HFF-Myc (cell line): Measurements from ENCODE around the gene PLA2G5.
A peak's percentile ranks its signal among the peaks of the same experiment; 100 is the strongest.

Source experiments
- DNase-seq: peaks from one replicate; pipeline ENCODE4 v3.0.0-alpha.2; 2011; ENCODE audit warnings: low read depth; ENCODE audit errors: extremely low read depth
- H3K4me3 ChIP-seq: replicated peaks from 2 replicates; pipeline ENCODE4 v1.5.1; 2011; ENCODE audit warnings: low read depth, mild to moderate bottlenecking, control low read depth, low read length
- CTCF ChIP-seq: IDR thresholded peaks from 2 replicates; pipeline ENCODE4 v1.5.1; 2012; ENCODE audit warnings: mild to moderate bottlenecking, low read depth, low read length, control low read depth; ENCODE audit errors: missing control alignments

PLA2G5 gene

GRCh38 chr1:20096840-20097447 lies 26.9 kb downstream of the PLA2G5 start:
- DNase-seq: no peak
- H3K4me3 ChIP-seq: no peak overlapping the region
- TF ChIP-seq CTCF: no peak

DNA sequence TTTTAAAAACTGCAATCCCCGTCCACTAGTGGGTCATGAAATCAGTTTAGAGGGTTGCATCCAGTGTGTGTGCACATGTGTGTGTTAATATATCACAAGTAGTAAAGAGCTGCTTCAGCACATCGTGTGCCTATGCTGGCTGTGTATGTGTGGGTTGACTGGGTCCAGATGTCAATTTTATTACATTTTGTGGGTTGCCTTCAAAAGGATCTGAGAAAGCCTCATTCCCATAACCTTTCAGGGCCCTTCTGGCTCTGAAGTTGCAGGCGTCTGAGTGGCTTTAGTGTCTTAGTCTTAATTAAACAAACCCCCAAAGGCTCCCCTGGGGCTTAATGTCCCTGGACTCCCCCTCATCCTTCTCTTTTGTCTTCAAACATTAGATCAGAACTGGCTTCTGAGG lies 29.5 kb downstream of the PLA2G5 start:
- no peak overlapping the region for H3K4me3 ChIP-seq
- no peak for DNase-seq
- no peak for TF ChIP-seq CTCF

DNA sequence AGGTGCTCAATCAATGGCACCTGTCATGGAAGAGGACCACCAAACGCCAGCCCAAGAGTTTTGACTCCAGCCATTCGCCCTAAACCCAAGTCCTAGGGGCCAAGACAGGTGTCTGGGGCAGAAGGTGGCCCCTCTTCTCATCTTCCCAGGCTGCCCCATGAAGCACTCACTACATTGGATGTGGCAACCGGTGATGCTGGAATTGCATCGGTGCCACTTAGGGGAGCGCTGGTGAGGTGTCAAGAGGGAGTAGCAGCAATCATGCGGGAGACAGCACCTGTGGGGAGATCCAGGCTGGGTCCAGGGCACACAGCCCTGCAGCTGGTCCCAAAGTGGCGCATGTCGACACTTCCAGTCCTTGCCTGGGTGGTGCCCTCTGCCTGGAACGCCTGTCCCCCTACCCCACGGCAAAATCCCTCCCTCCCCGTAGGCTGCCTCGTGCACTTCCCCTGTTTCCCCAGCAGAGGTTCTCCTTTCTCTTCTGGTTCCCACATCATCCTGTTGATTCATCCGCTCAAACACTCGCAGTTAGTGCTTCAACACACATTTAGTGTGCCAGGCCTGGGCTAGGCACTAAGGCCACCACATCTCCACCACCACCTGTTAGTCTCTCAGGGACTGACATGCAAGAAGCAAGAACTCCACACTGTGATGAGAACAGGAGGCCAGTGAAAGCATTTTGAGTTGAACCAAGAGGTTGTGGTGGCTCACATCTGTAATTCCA lies 30.8 kb downstream of the PLA2G5 start:
- TF ChIP-seq CTCF: peak; percentile 58
- no peak overlapping the region for H3K4me3 ChIP-seq
- no peak for DNase-seq

DNA sequence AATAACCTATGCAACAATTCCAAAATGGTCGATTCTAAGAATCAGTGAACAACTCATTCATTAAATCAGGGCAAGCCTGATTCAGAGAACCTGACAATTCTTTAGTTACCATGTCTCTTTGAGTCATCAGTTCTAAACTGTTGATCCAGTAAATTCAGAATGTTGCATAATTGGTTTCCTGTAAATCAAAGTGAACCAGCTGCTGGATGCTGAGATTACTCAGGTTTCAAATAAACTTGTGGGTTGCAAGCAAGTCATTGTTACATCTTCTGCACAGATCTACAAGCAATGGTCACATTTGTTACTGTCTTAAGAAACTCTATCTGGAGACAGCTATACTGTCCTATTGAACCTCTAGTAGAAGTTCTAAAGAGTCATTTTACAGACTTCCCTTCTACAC lies 32.9 kb downstream of the PLA2G5 start:
- no peak overlapping the region for H3K4me3 ChIP-seq
- no peak for DNase-seq
- TF ChIP-seq CTCF: no peak

DNA sequence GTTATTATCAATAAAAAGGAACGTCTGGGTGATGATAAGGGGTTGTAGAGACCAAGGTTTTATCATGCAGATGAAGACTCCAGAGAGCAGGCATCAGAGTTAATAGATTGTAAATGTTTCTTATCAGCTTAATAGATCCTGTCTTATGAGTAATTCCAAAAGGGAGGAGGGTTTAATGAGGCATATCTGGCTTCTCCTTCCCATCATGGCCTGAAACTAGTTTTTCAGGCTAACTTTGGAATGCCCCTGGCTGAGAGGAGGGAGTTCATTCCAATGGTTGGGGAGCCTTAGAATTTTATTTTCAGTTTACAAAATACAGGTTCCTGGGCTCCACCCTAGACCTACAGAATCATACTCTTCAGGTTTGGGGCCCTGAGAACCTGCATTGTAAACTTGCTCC lies 35.9 kb downstream of the PLA2G5 start:
- TF ChIP-seq CTCF: no peak
- H3K4me3 ChIP-seq: no peak overlapping the region
- no peak for DNase-seq

DNA sequence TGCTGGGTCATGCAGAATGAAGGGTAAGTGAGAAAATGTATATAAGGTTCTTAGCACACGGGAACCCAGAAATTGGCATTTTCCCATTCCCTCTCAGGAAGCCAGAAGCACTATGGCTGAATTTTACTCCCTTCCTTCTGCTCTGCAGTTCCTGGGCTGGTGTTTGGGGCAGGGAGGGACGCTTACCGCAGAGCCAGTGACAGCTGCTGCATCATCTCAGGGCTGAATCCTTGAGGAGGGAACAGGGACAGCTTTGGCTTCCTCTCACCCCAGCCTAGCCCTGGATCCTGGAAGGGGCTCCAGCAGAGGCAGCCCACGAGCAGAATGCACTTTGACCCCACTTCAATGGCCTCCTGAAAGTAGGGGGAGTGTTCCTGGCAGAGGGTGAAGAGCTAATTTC lies 37.4 kb downstream of the PLA2G5 start:
- DNase-seq: no peak
- TF ChIP-seq CTCF: no peak
- no peak overlapping the region for H3K4me3 ChIP-seq
